IMR-90 (cell line): Measurements from ENCODE around the gene GKN2. TPM values are rescaled to one million over a fixed set of nuclear protein-coding genes. Genes with fewer than 3 reads are reported as not detected.

Experiments used
- ATAC-seq: fragments of 200-7000 bp; cut with Tn5 transposase; 2 replicates; pipeline ENCODE4 v1.9.1; 2020; ENCODE audit warnings: low read depth, mild to moderate bottlenecking, moderate library complexity
- BruUV-seq: library from RNA; stranded (reverse); fragments of 400-500 nt; replicated peaks from 2 replicates; lab custom pipeline; 2021; lab: Mats Ljungman, UMichigan
- CTCF ChIA-PET: fragments of 300-600 bp; formaldehyde crosslinking; extraction: SDS; loops from one replicate; lab custom pipeline; 2021; ENCODE audit warnings: antibody characterized with exemption; lab: Yijun Ruan, JAX
- POLR2A ChIA-PET: fragments of 300-600 bp; sonication (Branson Sonifier 250); formaldehyde crosslinking; loops from one replicate; lab custom pipeline; 2022; ENCODE audit warnings: antibody characterized with exemption; ENCODE audit not compliant: unreplicated experiment; lab: Charles Lee
- DNase-seq: peaks from one replicate; pipeline ENCODE4 v3.0.0; 2013
- H2AFZ ChIP-seq: replicated peaks from 2 replicates; pipeline ENCODE3; 2013; ENCODE audit warnings: low read length, mild to moderate bottlenecking; ENCODE audit not compliant: poor library complexity
- H2AK5ac ChIP-seq: 2 replicates; pipeline ENCODE4 v1.6.1; 2013; ENCODE audit warnings: low read depth, low read length, inconsistent platforms
- H2AK9ac ChIP-seq: replicated peaks from 2 replicates; pipeline ENCODE3; 2013; ENCODE audit warnings: mild to moderate bottlenecking, low read depth, low read length, moderate library complexity; ENCODE audit not compliant: poor library complexity
- H2BK120ac ChIP-seq: 2 replicates; pipeline ENCODE4 v1.6.1; 2013; ENCODE audit warnings: low read depth, low read length, inconsistent platforms
- H2BK15ac ChIP-seq: 3 replicates; pipeline ENCODE4 v1.6.1; 2013; ENCODE audit warnings: low read depth, low read length, inconsistent platforms
- H2BK20ac ChIP-seq: 2 replicates; pipeline ENCODE4 v1.6.1; 2013; ENCODE audit warnings: low read depth, mild to moderate bottlenecking, inconsistent platforms, low read length, moderate library complexity
- H2BK5ac ChIP-seq: 2 replicates; pipeline ENCODE4 v1.6.1; 2013; ENCODE audit warnings: mild to moderate bottlenecking, low read depth, low read length, inconsistent platforms; ENCODE audit not compliant: poor library complexity, severe bottlenecking
- H3K14ac ChIP-seq: replicated peaks from 2 replicates; pipeline ENCODE4 v1.6.1; 2013; ENCODE audit warnings: low read depth, low read length, inconsistent platforms
- H3K18ac ChIP-seq: 2 replicates; pipeline ENCODE4 v1.6.1; 2013; ENCODE audit warnings: low read depth, low read length, control low read depth
- H3K23ac ChIP-seq: 2 replicates; pipeline ENCODE4 v1.6.1; 2013; ENCODE audit warnings: low read depth, low read length, inconsistent platforms
- H3K27ac ChIP-seq: 2 replicates; pipeline ENCODE4 v1.5.1; 2013; ENCODE audit warnings: mild to moderate bottlenecking, control low read depth, low read length; ENCODE audit not compliant: insufficient read depth
- H3K27me3 ChIP-seq: 2 replicates; pipeline ENCODE4 v1.6.1; 2013; ENCODE audit warnings: low read length; ENCODE audit not compliant: control insufficient read depth, insufficient read depth
- H3K36me3 ChIP-seq: 2 replicates; pipeline ENCODE4 v1.6.1; 2013; ENCODE audit warnings: low read length, mixed read lengths; ENCODE audit not compliant: control insufficient read depth, insufficient read depth
- H3K4ac ChIP-seq: 2 replicates; pipeline ENCODE4 v1.6.1; 2013; ENCODE audit warnings: low read depth, low read length, inconsistent platforms
- H3K4me1 ChIP-seq: 2 replicates; pipeline ENCODE4 v1.6.1; 2013; ENCODE audit warnings: low read length, mixed read lengths; ENCODE audit not compliant: control insufficient read depth, insufficient read depth
- H3K4me2 ChIP-seq: 2 replicates; pipeline ENCODE4 v1.6.1; 2013; ENCODE audit warnings: low read depth, mild to moderate bottlenecking, control low read depth, low read length, moderate library complexity
- H3K4me3 ChIP-seq: 2 replicates; pipeline ENCODE4 v1.5.1; 2013; ENCODE audit warnings: low read depth, mild to moderate bottlenecking, control low read depth, low read length, moderate library complexity; ENCODE audit not compliant: insufficient read depth
- H3K56ac ChIP-seq: 2 replicates; pipeline ENCODE4 v1.6.1; 2013; ENCODE audit warnings: low read length, inconsistent platforms; ENCODE audit not compliant: insufficient read depth; ENCODE audit errors: extremely low read depth
- H3K79me1 ChIP-seq, 2 experiments: 2 replicates each; pipeline ENCODE4 v1.6.1; 2013; ENCODE audit warnings: low read length in 2 of 2, inconsistent platforms in 1 of 2, low read depth in 1 of 2
- H3K9ac ChIP-seq: 2 replicates; pipeline ENCODE4 v1.6.1; 2013; ENCODE audit warnings: low read depth, low read length, control low read depth
- H3K9me1 ChIP-seq: 2 replicates; pipeline ENCODE4 v1.6.1; 2013; ENCODE audit warnings: low read length, inconsistent platforms; ENCODE audit not compliant: insufficient read depth
- H3K9me3 ChIP-seq: 2 replicates; pipeline ENCODE4 v1.6.1; 2013; ENCODE audit warnings: low read length; ENCODE audit not compliant: control insufficient read depth, insufficient read depth
- H4K20me1 ChIP-seq: 2 replicates; pipeline ENCODE4 v1.6.1; 2013; ENCODE audit warnings: low read length, inconsistent platforms; ENCODE audit not compliant: insufficient read depth
- H4K5ac ChIP-seq: 2 replicates; pipeline ENCODE4 v1.6.1; 2013; ENCODE audit warnings: mild to moderate bottlenecking, low read depth, low read length, control low read depth
- H4K8ac ChIP-seq, 2 experiments: 2 replicates each; pipeline ENCODE4 v1.6.1; 2013; ENCODE audit warnings: low read depth in 2 of 2, low read length in 2 of 2, control low read depth in 1 of 2, inconsistent platforms in 1 of 2
- H4K91ac ChIP-seq: 2 replicates; pipeline ENCODE4 v1.6.1; 2013; ENCODE audit warnings: low read depth, low read length, inconsistent platforms; ENCODE audit not compliant: insufficient read depth
- BHLHE40 ChIP-seq: fragments of 150-350 bp; IDR thresholded peaks from 2 replicates; pipeline ENCODE4 v1.6.1; 2016; ENCODE audit warnings: mild to moderate bottlenecking, low read depth, low read length
- FOS ChIP-seq: fragments of 150-350 bp; IDR thresholded peaks from 2 replicates; pipeline ENCODE4 v1.6.1; 2016; ENCODE audit warnings: low read depth, low read length
- WGBS, 2 experiments: methylation state at CpG; one replicate each; pipeline versions ENCODE4 v1.1.5 to v1.1.7; 2013; ENCODE audit warnings: missing lambda C conversion rate in 2 of 2; ENCODE audit not compliant: insufficient read length in 1 of 2; ENCODE audit errors: extremely low coverage in 2 of 2; 5-methylcytosine and 5-hydroxymethylcytosine counted together
- dilution Hi-C: fragments of 300-500 bp; cut with HindIII; formaldehyde crosslinking; loops from one replicate; pipeline ENCODE4 v1.14.3; 2018; ENCODE audit warnings: low sequenced_read_pairs; ENCODE audit not compliant: unreplicated experiment
- in situ Hi-C: fragments of 300-500 bp; cut with MboI; formaldehyde crosslinking; loops from 3 replicates; pipeline ENCODE4 v1.14.3; 2019; ENCODE audit warnings: low sequenced_read_pairs, inconsistent platforms, mixed read lengths
- intact Hi-C: fragments of 100-400 bp; cut with micrococcal nuclease; formaldehyde crosslinking; loops from 2 replicates; pipeline ENCODE4 v1.10.0; 2022
- polyA plus RNA-seq, 3 experiments: library from polyadenylated mRNA; depleted of rRNA; stranded (reverse); fragments of >200 nt; gene quantifications; 2 replicates each; pipeline ENCODE4 v1.2.3, GENCODE V29; 2012; ENCODE audit warnings: low replicate concordance in 1 of 3
- total RNA-seq: library from RNA; depleted of rRNA; stranded (reverse); fragments of >200 nt; gene quantifications from 2 replicates; pipeline ENCODE4 v1.2.3, GENCODE V29; 2012
- TF ChIP-seq, protein P1 (sequence below): conservative IDR thresholded peaks from 2 replicates; pipeline ENCODE4 v1.5.1; 2012; ENCODE audit warnings: mild to moderate bottlenecking, low read depth, low read length, improper control_type of control experiment

GKN2 gene
- total and polyA plus RNA-seq, 2 of the 4 experiments (the other 2 are of a cell fraction): not detected

DNA sequence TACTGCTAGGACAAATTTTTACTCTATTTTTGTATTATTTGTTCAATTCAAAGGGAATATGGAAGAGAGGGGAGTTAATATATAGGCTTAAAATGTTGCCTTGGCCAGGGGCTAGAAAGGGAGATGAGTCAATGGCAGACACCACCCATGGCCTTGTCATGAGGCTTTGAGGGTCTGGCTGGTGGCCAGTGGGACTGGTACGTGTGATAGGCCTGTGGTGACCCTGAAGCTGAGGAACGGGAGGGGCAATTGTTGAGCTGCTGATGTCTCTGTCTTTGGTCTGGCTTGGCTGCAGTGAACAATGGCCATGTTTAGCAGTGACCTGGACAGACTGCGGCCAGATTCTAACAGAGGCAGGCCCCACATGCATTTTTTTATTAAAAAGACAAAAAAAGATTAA lies 40.2 kb upstream of the GKN2 start:
- Histone ChIP-seq H2BK20ac (no peak overlapping the region), H3K9me3 (no peaks in the 10 kb centered on the region), H3K9me1 (no peaks in the 10 kb centered on the region), H3K4me3 (no peak overlapping the region), H3K23ac (no peak overlapping the region), H2AK9ac (no peak overlapping the region), H3K14ac (no peak overlapping the region), H3K56ac (no peak overlapping the region), H3K36me3 (no peaks in the 10 kb centered on the region), H3K4me1 (peaks cover 15% of the 10 kb centered on the region), H2BK5ac (no peak overlapping the region), H3K9ac (no peak overlapping the region), H3K27ac (no peak overlapping the region), H4K5ac (no peak overlapping the region), H2BK120ac (no peak overlapping the region), H3K18ac (no peak overlapping the region), H3K27me3 (no peaks in the 10 kb centered on the region), H2AK5ac (no peak overlapping the region), H3K79me1 (no peaks in the 10 kb centered on the region), H4K91ac (no peak overlapping the region), H2AFZ (peak overlapping the region; percentile 47), H4K8ac (no peak overlapping the region), H4K20me1 (no peaks in the 10 kb centered on the region), H2BK15ac (no peak overlapping the region), H3K4ac (no peak overlapping the region), H3K4me2 (no peak overlapping the region)
- no TSS peak for BruUV-seq
- DNase-seq (no peak), ATAC-seq (no peak)
- CTCF ChIA-PET: interaction anchor here (1.0 to 1.6 kb wide), 2 partner anchors 19 to 20 kb away, joined by 3 to 4 read pairs; partner anchors contain the start of gene ANTXR1
- intact Hi-C loops (no loop called here), dilution Hi-C loops (no loop called here), in situ Hi-C loops (no loop called here)
- no peak for TF ChIP-seq FOS
- TF ChIP-seq BHLHE40: no peak
- TF ChIP-seq, protein P1, sequence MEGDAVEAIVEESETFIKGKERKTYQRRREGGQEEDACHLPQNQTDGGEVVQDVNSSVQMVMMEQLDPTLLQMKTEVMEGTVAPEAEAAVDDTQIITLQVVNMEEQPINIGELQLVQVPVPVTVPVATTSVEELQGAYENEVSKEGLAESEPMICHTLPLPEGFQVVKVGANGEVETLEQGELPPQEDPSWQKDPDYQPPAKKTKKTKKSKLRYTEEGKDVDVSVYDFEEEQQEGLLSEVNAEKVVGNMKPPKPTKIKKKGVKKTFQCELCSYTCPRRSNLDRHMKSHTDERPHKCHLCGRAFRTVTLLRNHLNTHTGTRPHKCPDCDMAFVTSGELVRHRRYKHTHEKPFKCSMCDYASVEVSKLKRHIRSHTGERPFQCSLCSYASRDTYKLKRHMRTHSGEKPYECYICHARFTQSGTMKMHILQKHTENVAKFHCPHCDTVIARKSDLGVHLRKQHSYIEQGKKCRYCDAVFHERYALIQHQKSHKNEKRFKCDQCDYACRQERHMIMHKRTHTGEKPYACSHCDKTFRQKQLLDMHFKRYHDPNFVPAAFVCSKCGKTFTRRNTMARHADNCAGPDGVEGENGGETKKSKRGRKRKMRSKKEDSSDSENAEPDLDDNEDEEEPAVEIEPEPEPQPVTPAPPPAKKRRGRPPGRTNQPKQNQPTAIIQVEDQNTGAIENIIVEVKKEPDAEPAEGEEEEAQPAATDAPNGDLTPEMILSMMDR: no peak
- WGBS, 2 experiments: no CpG with 5 or more reads among the region's 3 CpGs
- POLR2A ChIA-PET: interaction anchor here (0.5 kb wide), 1 partner anchor 61 kb away, joined by 3 read pairs; no protein-coding TSS in a partner anchor
